Measurements from ENCODE around the gene PMP22.
A peak's percentile ranks its signal among the peaks of the same experiment; 100 is the strongest.

Gene PMP22

DNA sequence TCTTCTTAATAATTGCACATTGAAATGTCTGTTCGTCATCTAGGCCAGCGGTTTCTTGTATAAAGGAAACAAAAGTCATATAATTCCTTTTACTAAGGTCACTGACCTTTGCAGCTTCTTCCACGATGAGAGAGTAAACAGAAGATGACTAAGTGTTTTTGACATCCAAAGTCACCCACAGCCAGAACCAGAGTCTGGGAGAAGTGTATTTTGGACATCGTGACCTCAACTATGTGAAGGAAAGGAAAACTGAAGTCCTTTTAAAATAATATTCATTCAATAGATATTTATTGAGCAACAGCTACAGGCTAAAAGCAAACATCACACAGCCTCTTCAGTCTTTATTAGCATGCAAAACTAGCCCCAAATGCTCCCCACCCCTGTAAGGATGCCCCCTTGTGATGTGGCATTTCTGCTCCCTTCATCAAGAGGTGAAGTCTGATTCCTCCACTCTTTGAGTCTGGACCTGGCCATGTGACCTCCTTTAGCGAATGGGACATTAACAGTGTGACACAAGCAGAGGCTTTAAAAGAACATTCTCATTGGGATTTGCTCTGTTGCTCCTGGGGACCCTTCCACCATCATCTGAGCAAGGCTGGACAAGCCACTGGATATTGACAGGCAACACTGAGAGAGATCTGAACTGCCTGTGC lies 8.1 kb upstream of the PMP22 start:
- no peak for DNase-seq

DNA sequence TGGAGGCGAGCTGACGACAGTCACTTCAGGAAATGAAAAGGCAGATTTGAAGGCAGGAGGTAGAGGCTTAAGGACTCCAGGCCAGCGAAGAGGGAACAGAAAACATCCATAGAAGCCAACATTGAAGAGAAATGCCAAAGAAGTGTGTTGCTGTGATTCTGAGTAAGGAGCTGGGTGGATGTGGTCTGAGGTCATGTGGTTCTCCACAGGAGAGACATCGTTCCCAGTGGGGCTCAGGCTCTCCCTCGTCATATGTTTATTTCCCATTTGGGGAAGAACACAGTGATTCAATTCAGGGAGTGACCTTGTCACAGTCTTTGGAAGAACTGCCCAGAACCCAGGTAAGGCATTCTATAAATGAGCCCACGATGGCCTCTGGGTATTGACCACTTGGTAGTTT lies 6.6 kb upstream of the PMP22 start:
- no peak for DNase-seq

DNA sequence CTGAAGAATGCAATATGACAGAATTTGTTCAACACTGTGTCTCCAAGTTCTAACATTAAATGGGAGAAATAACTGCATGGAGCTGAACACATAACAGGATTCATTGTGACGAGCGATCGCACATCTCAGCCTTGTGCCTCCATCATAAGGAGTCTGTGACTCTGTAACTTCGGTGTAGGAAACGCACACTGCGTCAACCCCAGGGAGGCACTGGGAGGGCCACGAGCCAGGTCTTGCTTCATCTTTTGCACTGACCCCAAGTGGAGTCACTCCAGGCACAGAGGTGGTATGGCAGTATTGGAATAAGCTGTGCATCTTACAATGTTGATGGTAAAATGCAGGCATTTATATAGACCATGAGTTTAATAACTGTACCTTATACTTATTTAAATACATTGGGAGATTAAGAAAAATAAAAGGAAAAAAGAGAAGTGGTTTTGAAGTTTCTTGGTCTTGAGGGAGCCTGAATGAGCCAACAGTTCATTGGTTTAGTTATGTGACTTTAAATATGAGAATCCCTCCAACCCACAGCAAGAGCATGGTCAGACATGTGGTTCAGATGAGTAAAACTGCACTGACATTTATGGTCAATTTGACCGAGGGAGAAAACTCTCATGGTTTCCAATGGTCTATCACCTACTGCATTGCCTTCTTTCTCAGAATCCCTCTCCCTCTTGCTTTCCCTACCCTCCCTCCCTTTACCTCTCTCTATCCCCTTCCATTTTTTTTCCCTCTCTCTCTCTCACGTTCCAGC lies 5.7 kb upstream of the PMP22 start:
- DNase-seq = no peak

DNA sequence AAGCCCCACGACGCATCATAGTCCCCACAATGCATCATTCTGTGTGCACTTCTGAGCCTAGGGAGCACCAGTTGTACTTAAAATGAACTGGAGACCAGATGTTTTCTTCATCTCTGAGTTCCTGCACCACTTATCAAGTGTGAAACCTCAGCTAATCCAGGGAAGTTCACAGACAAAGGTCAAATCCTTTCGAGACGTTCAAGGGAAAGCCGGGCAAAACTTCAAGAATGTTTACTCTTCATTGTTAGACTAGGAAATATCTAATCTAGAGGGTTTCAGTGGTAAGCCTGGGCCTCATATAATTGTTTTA lies 4.6 kb upstream of the PMP22 start:
- DNase-seq = no peak

DNA sequence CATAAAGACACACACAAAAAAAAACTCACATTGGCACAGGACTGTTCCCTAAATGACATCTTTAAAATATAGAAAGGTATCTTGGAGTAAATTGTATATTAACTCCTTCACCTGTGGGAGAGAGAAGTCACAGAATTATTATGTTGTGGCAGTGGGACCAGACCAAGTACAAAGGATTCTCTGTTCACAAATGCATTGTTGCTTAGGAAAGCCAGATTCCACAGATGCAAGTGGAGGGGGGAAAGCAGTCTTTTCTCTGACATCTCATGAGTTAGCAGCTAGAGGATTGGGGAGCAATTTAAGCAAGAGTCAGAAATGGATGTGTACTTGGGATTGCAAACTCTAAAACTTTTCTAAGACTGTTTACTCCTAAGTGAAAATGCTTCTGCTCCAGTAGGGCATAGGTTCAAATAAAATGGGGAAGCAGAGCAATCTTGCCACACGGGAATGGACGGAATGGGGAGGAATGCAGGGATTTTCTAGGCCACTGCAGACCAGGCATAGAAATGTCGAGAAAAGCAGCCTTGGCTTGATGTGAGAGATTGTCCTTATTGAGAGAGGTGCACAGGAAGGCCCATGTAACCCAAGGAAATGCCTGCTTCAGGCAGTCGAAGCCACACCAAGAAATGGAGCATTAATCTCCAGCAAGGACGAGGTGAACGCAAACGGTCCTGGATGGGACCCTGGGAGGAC lies 4.1 kb upstream of the PMP22 start:
- no peak for DNase-seq

DNA sequence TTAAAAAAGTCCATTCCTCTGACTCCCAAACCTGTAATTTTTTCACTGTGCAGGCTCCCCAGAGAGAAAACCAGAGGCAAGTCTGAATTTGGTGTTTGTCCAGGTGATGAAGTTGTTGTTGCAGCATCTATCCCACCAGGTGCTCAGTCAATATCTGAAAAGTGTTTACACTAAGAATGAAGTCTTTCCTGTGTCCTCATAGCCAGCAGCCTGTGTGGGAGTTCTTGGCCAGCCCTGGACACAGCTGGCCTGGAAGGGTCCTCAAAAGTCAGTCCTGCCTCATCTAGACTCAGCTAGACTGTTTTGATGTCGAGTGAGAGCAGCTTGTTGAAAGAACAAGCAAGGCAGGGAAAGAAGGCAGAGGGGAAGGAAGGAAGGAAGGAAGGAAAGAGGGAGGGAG lies 3.3 kb upstream of the PMP22 start:
- no peak for DNase-seq

DNA sequence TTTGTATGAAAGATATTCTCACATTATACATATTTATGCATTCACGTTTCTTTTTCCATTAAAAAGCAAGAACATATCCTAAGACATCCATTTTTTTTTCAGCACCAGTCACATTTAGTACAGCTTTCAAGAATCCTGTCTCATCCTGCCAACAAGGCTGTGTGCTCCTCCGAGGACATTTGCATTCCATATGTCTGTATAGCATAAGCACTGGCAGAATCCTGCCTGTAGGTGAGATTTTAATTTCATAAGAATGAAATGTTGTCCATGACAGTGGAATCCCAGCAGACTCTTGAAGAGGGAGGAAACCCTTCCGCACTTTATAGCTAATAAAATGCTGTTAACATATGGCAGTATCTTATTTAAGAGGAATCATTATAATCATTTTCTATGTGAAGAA lies 2.9 kb upstream of the PMP22 start:
- DNase-seq = no peak

DNA sequence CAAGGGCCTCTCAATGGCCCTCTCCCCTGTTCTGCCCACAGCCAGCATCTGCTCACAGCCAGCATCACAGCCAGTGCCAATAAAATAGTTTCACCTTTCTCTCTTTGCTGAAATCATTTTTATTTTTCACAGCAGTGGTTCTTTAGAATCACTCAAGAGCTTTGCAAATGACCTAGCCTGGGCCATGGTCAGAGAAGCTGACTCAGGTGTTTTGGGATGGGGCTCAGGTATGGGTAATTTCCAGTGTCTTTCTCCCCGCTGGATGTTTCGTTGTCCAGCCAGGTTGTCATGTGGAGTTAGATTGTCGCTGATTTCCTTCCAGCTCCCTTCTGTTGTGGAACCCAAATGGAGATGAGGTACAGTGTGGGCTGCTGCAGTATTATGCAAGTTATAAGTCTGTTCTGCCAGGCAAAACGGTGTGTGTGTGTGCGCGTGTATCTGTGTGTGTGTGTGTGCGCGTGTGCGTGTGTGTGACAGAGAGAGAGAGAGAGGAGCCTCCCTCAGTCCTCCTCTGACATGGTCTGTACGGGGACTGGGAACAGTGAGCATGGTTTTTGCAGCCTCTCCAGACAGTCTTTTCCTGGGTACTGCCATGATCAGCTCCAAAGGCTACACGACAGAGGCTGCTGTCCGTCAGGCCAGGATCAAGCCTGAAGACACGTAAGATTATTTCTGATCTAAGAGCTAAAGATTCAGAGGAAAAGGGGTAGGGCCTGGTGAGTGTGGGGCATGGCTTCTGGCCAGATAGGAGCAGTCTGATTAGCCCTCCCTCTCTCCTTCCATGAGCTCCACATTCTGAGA lies 1.4 kb upstream of the PMP22 start:
- DNase-seq = no peak

DNA sequence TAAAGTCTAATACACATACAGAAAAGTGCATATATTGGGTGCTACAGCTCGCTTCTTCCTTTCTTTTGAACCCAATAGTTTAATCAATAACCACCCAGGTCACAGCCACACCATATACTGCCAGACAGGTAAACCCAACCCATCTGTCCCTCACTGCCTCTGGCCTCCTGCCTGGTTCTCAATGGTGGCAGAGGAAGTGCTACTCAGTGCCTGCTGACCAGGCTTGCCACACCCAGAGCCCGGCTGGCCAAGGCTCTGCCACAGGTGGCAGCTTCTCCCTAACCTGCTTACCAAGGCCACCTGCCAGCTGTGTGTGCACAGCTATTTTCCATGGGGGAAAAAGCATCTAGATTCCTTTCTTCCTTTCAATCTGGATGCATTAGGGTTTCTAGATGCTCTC lies 584 bp downstream of the PMP22 start:
- no peak for DNase-seq

DNA sequence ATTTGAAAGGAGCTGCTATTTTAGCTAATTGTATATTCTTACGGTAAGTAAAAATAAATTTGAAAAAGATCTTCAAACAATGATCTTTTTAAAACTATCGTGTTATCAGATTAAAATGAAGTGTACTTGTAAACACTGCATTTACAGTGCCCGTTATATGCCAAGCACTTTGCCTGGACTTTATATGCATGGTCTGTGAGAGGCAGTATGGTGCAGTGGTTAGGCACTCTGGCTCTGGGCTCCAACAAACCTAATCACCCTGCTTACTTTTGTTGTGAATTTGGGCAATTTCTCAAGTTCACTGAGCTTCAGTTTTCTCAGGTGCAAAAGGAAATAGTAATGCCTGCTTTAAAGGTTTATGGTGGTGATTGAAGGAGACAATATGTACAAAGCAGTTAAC lies 1.4 kb downstream of the PMP22 start:
- DNase-seq = no peak

DNA sequence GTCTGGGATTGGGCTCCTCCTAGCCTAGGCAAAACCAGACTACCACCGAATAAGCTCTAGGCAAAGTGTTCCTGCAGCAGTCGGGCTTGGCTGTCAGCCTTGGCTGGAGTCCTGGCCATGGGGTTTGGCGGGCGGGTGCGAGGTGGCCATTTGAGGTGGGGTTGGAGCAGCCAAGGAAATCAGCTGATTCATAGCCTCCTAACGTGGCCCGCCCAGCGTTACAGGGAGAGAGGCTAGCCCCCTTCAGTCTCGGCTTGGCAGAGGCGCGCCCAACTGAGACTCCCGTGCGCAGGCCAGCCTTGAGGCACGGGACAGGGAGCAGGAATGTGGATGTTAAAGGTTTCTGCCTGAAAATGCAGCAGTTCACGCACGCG lies 1.9 kb downstream of the PMP22 start:
- no peak for DNase-seq

DNA sequence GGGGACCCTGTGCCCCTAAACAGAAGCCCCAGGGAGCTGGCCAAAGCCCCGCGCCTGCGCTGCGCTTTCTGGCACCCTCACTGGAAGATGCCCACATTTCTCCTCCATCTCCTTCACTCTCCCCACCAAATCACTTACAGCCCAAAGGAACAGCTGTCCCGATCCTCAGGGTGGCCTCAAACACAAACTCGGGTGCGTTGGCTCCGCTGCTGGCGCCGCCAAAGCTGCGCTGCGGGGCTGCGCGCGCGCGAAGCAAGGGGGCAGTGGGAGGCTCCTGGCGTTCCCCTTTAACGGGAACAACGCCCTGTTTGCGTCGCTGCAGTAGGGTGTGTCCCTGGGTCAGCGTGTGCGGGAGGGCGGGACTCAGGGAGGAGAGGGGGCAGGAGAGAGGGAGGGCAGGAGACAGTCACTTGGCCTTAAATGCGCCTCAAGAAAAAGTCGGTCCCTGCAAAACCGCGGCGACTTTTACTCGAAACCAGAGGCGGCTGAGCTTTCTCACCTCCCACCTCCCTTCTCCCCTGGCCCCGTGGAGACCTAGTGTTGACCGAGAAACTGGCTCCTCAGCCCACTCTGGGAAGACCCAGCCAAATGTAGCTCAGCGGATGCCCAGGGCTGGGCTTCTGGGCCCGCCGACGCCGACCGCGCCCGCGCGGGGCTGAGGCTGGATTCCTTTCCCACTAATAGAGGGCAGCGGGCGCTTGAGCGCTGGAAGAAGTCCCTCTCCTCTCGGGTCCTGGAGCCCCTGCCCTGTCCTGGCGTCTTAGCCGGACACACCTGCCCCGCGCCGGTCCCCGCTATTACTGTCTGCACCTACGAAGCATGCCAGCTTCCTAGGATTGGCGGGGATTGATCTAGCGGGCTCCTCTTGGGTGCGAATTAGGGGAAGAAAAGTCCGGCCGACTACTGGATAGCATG lies 2.6 kb downstream of the PMP22 start:
- peak; percentile 30 for DNase-seq

DNA sequence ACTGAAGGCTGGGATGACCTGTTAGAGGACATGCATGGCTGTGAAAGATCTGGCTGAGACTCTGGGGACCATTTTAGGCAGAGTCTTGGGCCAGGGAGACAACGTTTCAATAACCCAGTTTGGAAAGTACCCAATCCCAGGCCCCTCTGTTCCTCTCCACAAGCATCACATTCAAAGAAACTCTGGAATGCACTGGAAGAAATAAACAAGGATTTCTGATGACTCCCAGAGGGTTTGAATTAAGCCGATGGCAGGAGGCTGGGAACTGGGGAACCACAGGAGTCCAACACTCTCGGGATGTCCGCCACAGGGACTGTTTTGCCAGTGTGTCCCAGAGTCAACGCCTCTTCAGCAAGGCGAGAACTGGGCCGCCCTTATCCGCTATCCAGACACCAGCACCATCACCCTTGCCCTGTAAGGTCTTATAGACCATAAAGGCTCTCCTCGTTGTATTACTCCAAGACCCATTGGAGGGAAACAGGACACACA lies 3.3 kb downstream of the PMP22 start:
- no peak for DNase-seq

DNA sequence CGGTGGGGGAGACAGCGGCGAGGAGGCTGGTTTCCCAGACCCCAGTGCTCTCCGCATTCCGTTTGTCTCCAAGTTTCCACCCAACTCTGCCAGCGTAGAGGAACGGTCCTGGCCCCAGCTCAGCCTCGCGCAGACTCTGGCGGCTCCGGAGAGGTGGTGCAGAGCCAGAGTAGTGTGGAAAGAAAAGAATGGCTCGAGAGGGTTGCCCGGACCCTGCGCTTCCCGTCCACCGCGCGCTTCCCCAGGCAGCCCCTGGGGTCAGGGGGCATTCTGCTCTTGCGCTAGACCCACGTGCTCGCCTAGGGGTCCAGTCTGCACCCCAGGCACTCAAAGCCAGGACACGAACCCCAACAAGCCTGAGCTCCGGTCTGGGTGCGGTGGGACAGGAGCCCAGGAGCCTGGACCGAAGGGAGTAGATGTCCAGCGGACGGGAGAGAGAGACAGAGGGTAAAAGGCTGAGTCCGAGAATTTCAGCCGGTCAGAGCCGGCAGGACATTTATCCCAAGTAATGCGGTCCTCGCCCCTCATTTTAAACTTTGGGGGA lies 3.8 kb downstream of the PMP22 start:
- peak; percentile 26 for DNase-seq

DNA sequence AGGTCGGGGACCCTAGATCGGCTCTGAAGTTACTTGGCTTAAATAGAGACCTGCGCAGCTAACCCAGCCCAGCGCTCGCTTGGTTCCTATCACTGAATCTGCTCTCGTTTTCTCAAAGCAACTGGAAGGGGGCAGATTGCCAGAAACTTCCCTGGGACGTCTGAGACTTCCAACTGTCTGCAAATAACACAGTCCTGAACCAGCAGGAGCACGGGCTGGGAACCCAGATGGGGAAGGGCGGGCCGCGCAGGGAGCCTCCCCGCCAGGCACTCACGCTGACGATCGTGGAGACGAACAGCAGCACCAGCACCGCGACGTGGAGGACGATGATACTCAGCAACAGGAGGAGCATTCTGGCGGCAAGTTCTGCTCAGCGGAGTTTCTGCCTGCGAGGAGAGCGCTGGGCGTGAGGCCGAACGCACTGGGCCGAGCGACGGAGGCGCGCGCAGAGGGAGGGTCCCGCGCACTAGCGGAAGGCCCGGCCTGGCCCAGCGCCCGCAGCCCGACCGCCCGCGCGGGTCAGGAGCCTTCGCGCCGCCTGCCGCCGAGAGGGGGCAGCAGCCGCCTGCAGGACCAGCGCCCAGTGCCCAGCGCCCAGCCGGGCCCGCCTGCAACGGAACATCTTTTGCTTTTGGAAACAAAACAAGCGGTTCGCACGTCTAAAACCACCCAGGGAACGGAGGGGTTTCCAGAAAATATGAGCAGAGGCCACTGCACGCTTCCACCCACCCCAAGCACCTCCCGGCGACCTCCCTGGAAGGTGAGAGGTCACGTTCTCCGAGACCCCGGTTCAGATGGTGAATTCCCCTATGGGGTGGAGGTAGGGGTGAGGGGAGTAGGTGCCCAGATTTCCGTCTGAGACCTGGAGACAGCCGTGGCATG lies 4.5 kb downstream of the PMP22 start:
- DNase-seq = peak; percentile 76

DNA sequence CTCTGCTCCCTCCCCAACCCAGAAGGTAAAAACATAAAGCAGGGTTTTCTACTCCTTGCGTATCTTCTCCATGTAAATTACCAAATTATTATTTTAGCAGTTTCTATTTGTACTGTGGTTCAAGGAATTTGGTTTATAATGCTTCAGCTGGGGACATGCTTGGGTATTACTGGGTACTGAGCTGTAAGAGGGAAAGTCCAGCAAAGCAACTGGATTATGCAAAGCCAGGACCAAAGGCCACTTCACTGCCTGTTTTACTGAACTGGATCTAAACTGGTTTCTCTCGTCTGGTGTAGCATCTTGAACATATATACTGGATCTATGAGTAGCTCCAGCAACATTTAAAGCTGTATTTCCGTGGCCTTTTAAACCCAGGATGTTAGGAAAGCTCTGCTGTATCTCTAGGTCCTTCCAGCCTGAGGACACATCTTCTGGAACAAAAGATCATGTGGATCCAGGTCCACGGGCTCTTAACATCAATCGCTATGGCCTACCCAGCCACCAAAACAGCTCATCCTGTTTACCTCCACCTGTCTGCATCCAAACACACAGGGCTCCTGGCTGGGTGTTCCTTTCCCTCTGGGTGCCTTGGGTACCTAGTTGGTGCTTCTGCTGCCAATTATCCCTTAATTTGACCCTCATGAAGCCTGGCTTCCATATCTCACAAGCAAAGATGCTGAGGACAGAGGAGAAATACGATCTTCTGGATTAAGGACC lies 7.2 kb downstream of the PMP22 start:
- peak; percentile 10 for DNase-seq

DNA sequence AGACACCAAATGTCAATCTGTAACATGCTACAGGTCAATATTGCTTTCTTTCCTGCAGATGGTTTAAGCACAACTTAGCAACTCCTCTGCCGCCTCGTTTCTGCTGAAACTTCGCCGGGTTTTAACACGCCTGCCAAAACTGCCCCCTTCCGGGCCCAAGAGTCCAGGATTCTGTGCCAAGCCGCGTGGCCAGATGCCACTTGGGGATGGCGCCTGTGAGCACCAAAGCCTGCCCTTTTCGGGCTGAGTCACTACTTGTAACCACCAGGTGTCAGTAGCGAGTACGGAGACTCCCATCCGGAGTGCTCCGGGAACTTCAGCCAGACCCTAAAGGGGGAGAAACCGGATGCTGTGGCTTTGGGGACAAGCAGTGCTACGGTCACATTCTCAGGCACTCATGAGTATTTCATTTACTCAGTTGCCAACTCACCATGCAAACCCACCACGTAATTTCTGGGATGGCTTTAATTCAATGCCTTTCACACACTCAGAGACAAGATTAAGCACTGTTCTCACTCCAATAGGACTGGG lies 7.8 kb downstream of the PMP22 start:
- DNase-seq = peak; percentile 79

DNA sequence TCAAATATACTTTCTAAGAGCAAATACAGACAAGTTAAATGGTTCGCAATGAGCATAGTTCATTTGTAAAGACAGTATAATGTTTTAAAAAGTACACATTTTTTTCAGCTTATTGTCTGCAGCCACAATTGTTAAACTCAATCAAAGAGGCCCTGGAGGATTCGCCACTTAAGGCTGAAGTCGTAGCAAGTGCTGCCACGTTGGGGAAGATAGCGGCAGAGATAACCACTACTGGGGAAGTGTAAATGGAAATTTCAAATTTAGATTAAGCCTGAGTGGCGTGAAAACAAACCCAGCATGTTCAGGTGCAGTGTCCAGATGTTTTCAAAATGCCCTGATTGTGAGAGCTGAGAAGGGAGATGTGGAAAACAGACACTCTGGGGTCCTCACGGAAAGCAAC lies 8.4 kb downstream of the PMP22 start:
- DNase-seq = no peak

DNA sequence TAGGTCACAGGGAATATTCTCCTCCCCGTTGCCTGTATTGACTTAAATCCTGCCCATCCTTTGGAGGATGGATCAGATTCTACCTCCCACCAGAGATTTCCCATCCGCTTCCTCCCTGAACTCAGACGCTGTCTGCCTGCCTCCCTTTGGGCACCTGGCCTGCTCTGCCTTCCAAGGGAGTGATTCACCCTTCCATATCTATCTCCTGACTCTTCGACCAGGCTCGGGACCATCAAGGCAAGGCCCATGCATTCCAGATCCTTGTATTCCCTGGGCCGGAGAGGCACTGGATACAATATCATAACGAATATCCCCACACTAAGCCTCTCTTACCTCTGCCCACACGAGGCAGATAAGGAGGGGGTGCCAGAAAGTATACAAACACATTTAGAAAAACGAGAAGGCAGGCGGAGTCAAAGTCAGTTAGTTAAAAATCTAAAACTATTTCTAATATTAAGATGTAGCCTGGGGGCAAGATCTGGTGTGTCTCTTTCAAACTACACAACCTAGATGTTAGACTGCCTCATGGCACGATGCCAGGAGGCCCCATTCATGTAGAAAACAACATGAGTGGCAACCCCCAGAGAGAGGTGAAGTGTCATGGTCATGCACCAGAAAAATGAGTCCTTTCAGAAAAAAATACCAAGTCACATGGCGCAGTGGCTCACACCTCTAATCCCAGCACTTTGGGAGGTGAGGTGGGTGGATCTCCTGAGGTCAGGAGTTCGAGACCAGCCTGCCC lies 9.2 kb downstream of the PMP22 start:
- DNase-seq = peak; percentile 18

All from stimulated activated CD8-positive, alpha-beta memory T cell treated with anti-CD3 and anti-CD28 coated beads, Interleukin-4, amount 100 ng/mL, for 48 hours (primary cell).